Body of pancreas (tissue), 4 donors: ENCODE data around the gene OR6X1. TPM values are rescaled to one million over a fixed set of nuclear protein-coding genes. Genes with fewer than 3 reads are reported as not detected.
"Not testable (repeated sequence)": the region's sequence is repeated elsewhere in the genome, so short reads cannot be mapped to it uniquely, and the experiment has no call there.

Experiments
- ATAC-seq: fragments of 150-250 bp; one replicate; pipeline ENCODE4 v1.9.1; 2016
- DNase-seq, 4 donors: peaks; one replicate each; pipeline ENCODE4 v3.0.0-alpha.2; 2019
- H3K27ac ChIP-seq, 4 donors: fragments of 200-600 bp; sonication (generic); 1 replicate in 3 of 4; 2 replicates in 1 of 4; pipeline versions ENCODE4 v1.5.1 to v1.6.1; 2016 to 2019; ENCODE audit warnings: mild to moderate bottlenecking in 1 of 4, mixed read lengths in 1 of 4, moderate library complexity in 1 of 4
- H3K27me3 ChIP-seq, 2 donors: fragments of 200-600 bp; sonication (generic); one replicate each; pipeline ENCODE4 v1.6.0; 2016; ENCODE audit warnings: mild to moderate bottlenecking in 1 of 2
- H3K36me3 ChIP-seq, 2 donors: fragments of 200-600 bp; sonication (generic); replicated peaks in 1 of 2; 2 replicates each; pipeline ENCODE4 v1.5.1; 2016; ENCODE audit warnings: low read depth in 2 of 2; ENCODE audit not compliant: insufficient read depth in 1 of 2
- H3K4me1 ChIP-seq: fragments of 200-600 bp; sonication (generic); one replicate; pipeline ENCODE4 v1.6.0; 2016
- H3K4me3 ChIP-seq, 2 donors: fragments of 200-600 bp; sonication (generic); 1 replicate in 1 of 2; 2 replicates in 1 of 2; pipeline ENCODE4 v1.5.1; 2016 to 2019
- H3K9me3 ChIP-seq, 3 donors: fragments of 200-600 bp; sonication (generic); 1 replicate in 2 of 3; 2 replicates in 1 of 3; pipeline ENCODE4 v1.5.1; 2016
- CTCF ChIP-seq, 7 experiments: fragments of 450-650 bp in 4 of 7; fragments of 200-600 bp in 3 of 7; sonication (generic) in 3 of 7; IDR thresholded peaks; one replicate each; pipeline ENCODE4 v1.5.1; 2016 to 2019; ENCODE audit warnings: antibody characterized with exemption in 7 of 7
- POLR2A ChIP-seq, 3 donors: fragments of 450-650 bp; IDR thresholded peaks; one replicate each; pipeline ENCODE4 v1.6.1; 2016; ENCODE audit warnings: antibody characterized with exemption in 3 of 3, mild to moderate bottlenecking in 2 of 3
- WGBS, 2 donors: methylation state at CpG; one replicate each; pipeline ENCODE4 v1.1.5; 2017; 5-methylcytosine and 5-hydroxymethylcytosine counted together
- intact Hi-C: fragments of 100-400 bp; cut with DNase I; formaldehyde crosslinking; loops from one replicate; pipeline ENCODE4 v1.15.1; 2023
- total RNA-seq, 2 donors: library from RNA; depleted of rRNA; stranded (reverse); fragments of >200 nt; gene quantifications; one replicate each; pipeline ENCODE4 v1.1.0, GENCODE V29; 2016

Gene OR6X1
- total RNA-seq, 2 donors from 2014 or later: not detected

GRCh38 chr11:123753110-123753509, 1.2 kb downstream of the OR6X1 start:
- no peak for DNase-seq
- Histone ChIP-seq H3K9me3 (peaks cover 0 to 6% (median 0%) of the 10 kb centered on the region in 3 donors), H3K36me3 (no peaks in the 10 kb centered on the region), H3K27me3 (no peaks in the 10 kb centered on the region), H3K4me1 (no peaks in the 10 kb centered on the region), H3K4me3 (no peak overlapping the region), H3K27ac (no peak overlapping the region)
- intact Hi-C loops: no loop called here
- TF ChIP-seq CTCF (IDR thresholded peaks at IDR 0.05): no peak
- no peak for TF ChIP-seq POLR2A (IDR thresholded peaks at IDR 0.05)
- ATAC-seq: no peak

DNA sequence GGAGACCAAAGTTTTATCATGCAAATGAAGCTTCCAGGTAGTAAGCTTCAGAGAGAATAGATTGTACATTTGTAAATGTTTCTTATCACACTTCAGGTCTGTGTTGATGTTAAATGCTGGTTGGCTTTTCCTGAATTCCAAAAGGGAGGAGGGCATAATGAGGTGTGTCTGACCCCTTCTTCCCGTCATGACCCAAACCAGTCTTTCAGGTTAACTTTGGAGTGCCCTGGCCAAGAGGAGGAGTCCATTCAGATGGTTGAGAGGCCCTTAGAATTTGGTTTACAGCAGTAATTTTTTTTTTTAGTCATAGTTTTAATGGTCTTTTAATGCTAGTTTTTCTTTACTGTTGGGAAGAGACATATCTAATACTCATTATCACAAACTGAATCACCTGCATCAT, 2.5 kb downstream of the OR6X1 start:
- H3K4me1 ChIP-seq: no peaks in the 10 kb centered on the region
- no peak overlapping the region for H3K27ac ChIP-seq
- intact Hi-C loops: no loop called here
- no peaks in the 10 kb centered on the region for H3K27me3 ChIP-seq
- DNase-seq (no peak), ATAC-seq (no peak)
- TF ChIP-seq POLR2A (IDR thresholded peaks at IDR 0.05) (no peak), CTCF (IDR thresholded peaks at IDR 0.05) (no peak)
- no peak overlapping the region for H3K4me3 ChIP-seq
- H3K36me3 ChIP-seq: no peaks in the 10 kb centered on the region
- H3K9me3 ChIP-seq: peaks cover 0 to 6% (median 0%) of the 10 kb centered on the region in 3 donors
- 36 to 59% methylated on average over 1 of the region's 1 CpG for WGBS, 2 donors

DNA sequence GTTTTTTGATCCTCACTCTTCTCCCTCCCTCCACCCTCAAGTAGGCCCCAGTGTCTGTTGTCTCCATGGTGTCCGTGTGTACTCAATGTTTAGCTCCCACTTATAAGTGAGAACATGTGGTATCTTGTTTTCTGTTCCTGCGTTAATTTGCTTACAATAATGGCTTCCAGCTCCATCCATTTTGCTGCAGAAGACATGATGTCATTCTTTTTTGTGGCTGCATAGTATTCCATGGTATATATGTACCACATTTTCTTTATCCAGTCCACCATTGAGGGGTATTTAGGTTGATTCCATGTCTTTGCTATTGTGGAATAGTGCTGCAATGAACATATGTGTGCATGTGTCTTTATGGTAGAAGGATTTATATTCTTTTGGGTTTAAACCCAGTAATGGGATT, 6.0 kb downstream of the OR6X1 start:
- H3K27me3 ChIP-seq, H3K9me3 ChIP-seq, intact Hi-C loops, ATAC-seq, H3K36me3 ChIP-seq, H3K27ac ChIP-seq, DNase-seq, H3K4me3 ChIP-seq, H3K4me1 ChIP-seq: not testable (repeated sequence)
- 85 to 94% methylated on average over 2 of the region's 2 CpGs for WGBS, 2 donors

DNA sequence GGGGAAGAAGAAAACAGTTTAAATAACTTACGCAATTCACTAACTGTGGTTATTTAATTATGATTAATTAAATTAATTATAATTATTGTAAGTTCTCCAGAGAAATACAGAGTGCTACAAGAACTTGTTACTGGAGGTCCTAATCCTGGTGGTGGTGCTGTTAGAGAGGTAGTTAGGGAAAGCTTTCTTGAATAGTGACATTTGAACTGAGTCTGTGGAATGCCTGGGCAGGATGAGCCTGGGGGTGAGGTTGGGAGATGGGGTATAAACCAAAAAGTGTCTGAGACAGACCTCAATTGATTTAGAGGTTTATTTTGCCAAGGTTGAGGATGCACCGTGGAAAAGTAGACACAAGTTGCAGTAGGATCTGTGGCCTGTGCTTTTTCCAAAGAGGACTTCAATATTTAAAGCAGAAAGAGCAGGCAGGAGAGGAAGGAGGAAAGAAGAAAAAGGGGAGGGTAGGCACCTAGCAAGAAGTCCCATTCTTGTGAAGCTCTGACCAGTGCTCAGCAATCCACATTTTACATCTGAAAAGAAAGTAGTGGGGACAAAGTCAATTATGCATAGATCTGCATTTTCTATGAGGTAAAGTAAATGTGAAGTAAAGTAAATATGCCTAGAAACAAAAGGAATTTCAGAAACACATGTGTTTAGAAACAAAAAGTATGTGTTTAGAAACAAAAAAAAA, 8.4 kb downstream of the OR6X1 start:
- intact Hi-C loops: no loop called here
- 79 to 88% methylated on average over 2 of the region's 2 CpGs for WGBS, 2 donors
- Histone ChIP-seq H3K9me3 (peaks cover 0 to 6% (median 0%) of the 10 kb centered on the region in 3 donors), H3K27me3 (no peaks in the 10 kb centered on the region), H3K4me1 (peaks cover 8% of the 10 kb centered on the region), H3K27ac (no peak overlapping the region), H3K36me3 (no peaks in the 10 kb centered on the region), H3K4me3 (no peak overlapping the region)
- ATAC-seq (no peak), DNase-seq (no peak)
- TF ChIP-seq POLR2A (IDR thresholded peaks at IDR 0.05) (no peak), CTCF (IDR thresholded peaks at IDR 0.05) (no peak)

- H3K27ac ChIP-seq: no peak overlapping the region
- peaks cover 32% of the 10 kb centered on the region for H3K4me1 ChIP-seq
- no peaks in the 10 kb centered on the region for H3K9me3 ChIP-seq
- TF ChIP-seq POLR2A (IDR thresholded peaks at IDR 0.05) (no peak), CTCF (IDR thresholded peaks at IDR 0.05) (no peak)
- WGBS, 2 donors: 47 to 51% methylated on average over 3 of the region's 3 CpGs
- DNase-seq: no peak
- no peaks in the 10 kb centered on the region for H3K36me3 ChIP-seq
- intact Hi-C loops: no loop called here
- H3K4me3 ChIP-seq: no peak overlapping the region
- ATAC-seq: no peak
- H3K27me3 ChIP-seq: no peaks in the 10 kb centered on the region
Measured at GRCh38 chr11:123742724-123743120, 11.6 kb downstream of the OR6X1 start.
